Stimulated activated naive CD4-positive, alpha-beta T cell (primary cell): Measurements from ENCODE around the gene DAZAP1.

Experiments used
- DNase-seq, 6 experiments: peaks; one replicate each; lab custom pipeline; 2025; lab: John Stamatoyannopoulos, UW

Gene DAZAP1

GRCh38 chr19:1445185-1445931, 38.0 kb downstream of the DAZAP1 start:
- DNase-seq: peak; percentile 36 to 75 (median 60)

GRCh38 chr19:1445932-1446712, 38.7 kb downstream of the DAZAP1 start:
- no peak for DNase-seq

GRCh38 chr19:1446713-1447481, 39.5 kb downstream of the DAZAP1 start:
- peak in 3 of 6 experiments; percentile 14 to 48 (median 18) for DNase-seq

GRCh38 chr19:1447504-1447903, 40.1 kb downstream of the DAZAP1 start:
- no peak for DNase-seq

- DNase-seq: no peak
Measured at GRCh38 chr19:1447944-1448343, 40.6 kb downstream of the DAZAP1 start.

- peak in 1 of 6 experiments; percentile 27 for DNase-seq
Measured at GRCh38 chr19:1449467-1450442, 42.4 kb downstream of the DAZAP1 start, which contains the start of gene APC2. Gene APC2, plus strand, starts transcription at chr19:1450121. Its CDS starts 2,881 bp downstream, at chr19:1453002.

- DNase-seq: no peak
Measured at GRCh38 chr19:1450735-1451731, 43.6 kb downstream of the DAZAP1 start.

GRCh38 chr19:1451916-1452801, 44.8 kb downstream of the DAZAP1 start:
- DNase-seq: no peak

GRCh38 chr19:1452802-1453524, 45.6 kb downstream of the DAZAP1 start:
- no peak for DNase-seq

GRCh38 chr19:1453525-1454364, 46.4 kb downstream of the DAZAP1 start:
- DNase-seq: no peak

- peak in 1 of 6 experiments; percentile 36 for DNase-seq
Measured at GRCh38 chr19:1455002-1455335, 47.6 kb downstream of the DAZAP1 start.

- DNase-seq: peak; percentile 33 to 69 (median 56)
Measured at GRCh38 chr19:1455336-1456120, 48.1 kb downstream of the DAZAP1 start.

GRCh38 chr19:1456121-1456900, 48.9 kb downstream of the DAZAP1 start:
- no peak for DNase-seq

- DNase-seq: no peak
Measured at GRCh38 chr19:1457031-1457739, 49.8 kb downstream of the DAZAP1 start.

GRCh38 chr19:1457892-1458291, 50.5 kb downstream of the DAZAP1 start:
- DNase-seq: no peak
